GM23248 (cell line): ENCODE measurements around the gene PRR20E. TPM values are rescaled to one million over a fixed set of nuclear protein-coding genes. Genes with fewer than 3 reads are reported as not detected.
"Not testable (repeated sequence)": the region's sequence is repeated elsewhere in the genome, so short reads cannot be mapped to it uniquely, and the experiment has no call there.

Experiments used
- DNase-seq: peaks from one replicate; pipeline ENCODE4 v3.0.0-alpha.2; 2015
- H2AFZ ChIP-seq: fragments of 200-600 bp; sonication (generic); 2 replicates; pipeline ENCODE4 v1.6.1; 2016; ENCODE audit warnings: antibody characterized with exemption
- H3F3A ChIP-seq: fragments of 200-600 bp; sonication (generic); 2 replicates; pipeline ENCODE4 v1.6.1; 2016; ENCODE audit warnings: mild to moderate bottlenecking, antibody characterized with exemption, mixed run types; ENCODE audit not compliant: insufficient read depth
- H3K27ac ChIP-seq: fragments of 200-600 bp; sonication (generic); 2 replicates; pipeline ENCODE4 v1.5.1; 2016; ENCODE audit warnings: mild to moderate bottlenecking
- H3K27me3 ChIP-seq: fragments of 200-600 bp; sonication (generic); replicated peaks from 2 replicates; pipeline ENCODE4 v1.6.1; 2016; ENCODE audit warnings: mild to moderate bottlenecking; ENCODE audit not compliant: insufficient read depth
- H3K36me3 ChIP-seq: fragments of 200-600 bp; sonication (generic); 2 replicates; pipeline ENCODE4 v1.6.1; 2016; ENCODE audit warnings: low read depth, mild to moderate bottlenecking
- H3K4me1 ChIP-seq: fragments of 200-600 bp; sonication (generic); 2 replicates; pipeline ENCODE4 v1.6.1; 2016; ENCODE audit warnings: mild to moderate bottlenecking; ENCODE audit not compliant: insufficient read depth
- H3K4me2 ChIP-seq: fragments of 200-600 bp; sonication (generic); one replicate; pipeline ENCODE4 v1.6.1; 2016; ENCODE audit warnings: mild to moderate bottlenecking; ENCODE audit not compliant: unreplicated experiment
- H3K4me3 ChIP-seq: fragments of 200-600 bp; sonication (generic); 2 replicates; pipeline ENCODE4 v1.5.1; 2016; ENCODE audit warnings: mild to moderate bottlenecking
- H3K79me2 ChIP-seq: fragments of 200-600 bp; sonication (generic); 2 replicates; pipeline ENCODE4 v1.6.1; 2016; ENCODE audit warnings: mild to moderate bottlenecking; ENCODE audit not compliant: insufficient read depth
- H3K9ac ChIP-seq: fragments of 200-600 bp; sonication (generic); 2 replicates; pipeline ENCODE4 v1.6.1; 2016; ENCODE audit warnings: mild to moderate bottlenecking
- H3K9me2 ChIP-seq: fragments of 200-600 bp; sonication (generic); 2 replicates; pipeline ENCODE4 v1.6.1; 2016; ENCODE audit warnings: mixed run types, mild to moderate bottlenecking, moderate library complexity; ENCODE audit not compliant: insufficient read depth
- H3K9me3 ChIP-seq: fragments of 200-600 bp; sonication (generic); one replicate; pipeline ENCODE4 v1.6.1; 2017; ENCODE audit warnings: low read depth
- H4K20me1 ChIP-seq: fragments of 200-600 bp; sonication (generic); 2 replicates; pipeline ENCODE4 v1.6.0; 2016; ENCODE audit not compliant: insufficient read depth
- EZH2 ChIP-seq: fragments of 200-600 bp; sonication (generic); IDR thresholded peaks from 2 replicates; pipeline ENCODE4 v1.6.1; 2018; ENCODE audit warnings: antibody characterized with exemption, mild to moderate bottlenecking; ENCODE audit not compliant: insufficient read depth, poor library complexity, severe bottlenecking
- EZH2phosphoT487 ChIP-seq: fragments of 200-600 bp; sonication (generic); IDR thresholded peaks from 2 replicates; pipeline ENCODE4 v1.6.1; 2018; ENCODE audit warnings: antibody characterized with exemption, moderate library complexity, mild to moderate bottlenecking, low read depth; ENCODE audit not compliant: insufficient read depth
- WGBS, 2 experiments: methylation state at CpG; one replicate each; pipeline ENCODE4 v1.1.6; 2015 to 2017; ENCODE audit warnings: low lambda C conversion rate in 2 of 2, low coverage in 1 of 2; ENCODE audit errors: missing lambda C conversion rate in 2 of 2; 5-methylcytosine and 5-hydroxymethylcytosine counted together
- in situ Hi-C: fragments of 300-500 bp; cut with MboI; formaldehyde crosslinking; loops from 2 replicates; pipeline ENCODE4 v1.15.0; 2020
- polyA plus RNA-seq: library from polyadenylated mRNA; unstranded; fragments of >200 nt; fragmentation: Nextera tagmentation; extraction: Ambion mirVana; gene quantifications from 2 replicates; pipeline ENCODE4 v1.2.1, GENCODE V29; 2016
- total RNA-seq: library from RNA; depleted of rRNA; stranded (reverse); fragments of >200 nt; shearing (Covaris generic); gene quantifications from 2 replicates; pipeline ENCODE4 v1.2.3, GENCODE V29; 2014

The PRR20E gene
- total and polyA plus RNA-seq, 2 experiments from 2014 or later, result not detected

GRCh38 chr13:57138988-57139387 lies 28.0 kb upstream of the PRR20E start:
- Histone ChIP-seq H3K9me3 (no peaks in the 10 kb centered on the region), H3K4me3 (no peak overlapping the region), H3K27ac (no peak overlapping the region), H3K79me2 (no peaks in the 10 kb centered on the region), H4K20me1 (no peaks in the 10 kb centered on the region), H3K36me3 (no peaks in the 10 kb centered on the region), H3F3A (no peaks in the 10 kb centered on the region), H3K4me1 (no peaks in the 10 kb centered on the region), H3K27me3 (no peaks in the 10 kb centered on the region), H3K9me2 (no peaks in the 10 kb centered on the region), H2AFZ (no peak overlapping the region), H3K4me2 (no peak overlapping the region), H3K9ac (no peak overlapping the region)
- in situ Hi-C loops, result no loop called here
- TF ChIP-seq EZH2phosphoT487, result no peak
- no peak for TF ChIP-seq EZH2
- DNase-seq, result no peak
- 48 to 54% methylated on average over 5 of the region's 5 CpGs for WGBS, 2 experiments

- H3K27me3 ChIP-seq, H3F3A ChIP-seq, H3K9me2 ChIP-seq, H3K9me3 ChIP-seq, H2AFZ ChIP-seq, H3K27ac ChIP-seq, H3K79me2 ChIP-seq, H4K20me1 ChIP-seq, H3K9ac ChIP-seq, H3K4me1 ChIP-seq, DNase-seq, in situ Hi-C loops, H3K4me3 ChIP-seq, H3K4me2 ChIP-seq, H3K36me3 ChIP-seq: not testable (repeated sequence)
- WGBS, 2 experiments, result 71 to 73% methylated on average over 5 to 14 of the region's 18 CpGs
These were observed 27.2 kb upstream of the PRR20E start for GRCh38 chr13:57139781-57140180.

- H3K27ac ChIP-seq, H3K9me2 ChIP-seq, H3K9ac ChIP-seq, H3F3A ChIP-seq, H3K36me3 ChIP-seq, H3K4me3 ChIP-seq, H4K20me1 ChIP-seq, H3K4me2 ChIP-seq, H3K9me3 ChIP-seq, H3K79me2 ChIP-seq, H3K4me1 ChIP-seq, H2AFZ ChIP-seq, DNase-seq, in situ Hi-C loops, H3K27me3 ChIP-seq: not testable (repeated sequence)
- 55 to 66% methylated on average over 7 to 13 of the region's 34 CpGs for WGBS, 2 experiments
These were observed 26.6 kb upstream of the PRR20E start, which contains the start of gene PRR20A for GRCh38 chr13:57140235-57140968. Gene PRR20A (plus strand): TSS chr13:57140918. CDS start chr13:57141305, 387 bp downstream.

GRCh38 chr13:57147188-57147587 lies 19.8 kb upstream of the PRR20E start, which contains the start of gene PRR20B:
Gene PRR20B (plus strand): TSS chr13:57147488. CDS start chr13:57147875, 387 bp downstream.
- H3K9me2 ChIP-seq, H3K36me3 ChIP-seq, H3F3A ChIP-seq, H4K20me1 ChIP-seq, H2AFZ ChIP-seq, H3K4me2 ChIP-seq, in situ Hi-C loops, H3K9me3 ChIP-seq, H3K27ac ChIP-seq, H3K4me1 ChIP-seq, DNase-seq, H3K9ac ChIP-seq, H3K4me3 ChIP-seq, H3K79me2 ChIP-seq, H3K27me3 ChIP-seq: not testable (repeated sequence)
- WGBS, 2 experiments, result no CpG with 5 or more reads among the region's 22 CpGs

- 69 to 73% methylated on average over 10 of the region's 14 CpGs for WGBS, 2 experiments
- H3K4me3 ChIP-seq, DNase-seq, in situ Hi-C loops, H3F3A ChIP-seq, H3K79me2 ChIP-seq, H3K4me1 ChIP-seq, H3K27ac ChIP-seq, H3K36me3 ChIP-seq, H3K27me3 ChIP-seq, H3K9me3 ChIP-seq, H3K9ac ChIP-seq, H2AFZ ChIP-seq, H3K4me2 ChIP-seq, H3K9me2 ChIP-seq, H4K20me1 ChIP-seq: not testable (repeated sequence)
These were observed 18.9 kb upstream of the PRR20E start for GRCh38 chr13:57148106-57148505.

- no CpG with 5 or more reads among the region's 22 CpGs for WGBS, 2 experiments
- H3K27ac ChIP-seq, H3K9me3 ChIP-seq, H4K20me1 ChIP-seq, H3K4me1 ChIP-seq, H3K36me3 ChIP-seq, H3K4me3 ChIP-seq, H3K79me2 ChIP-seq, H3K4me2 ChIP-seq, in situ Hi-C loops, H3F3A ChIP-seq, H2AFZ ChIP-seq, DNase-seq, H3K9me2 ChIP-seq, H3K27me3 ChIP-seq, H3K9ac ChIP-seq: not testable (repeated sequence)
These were observed 13.2 kb upstream of the PRR20E start, which contains the start of gene PRR20C for GRCh38 chr13:57153761-57154160. Gene PRR20C (plus strand): TSS chr13:57154061. CDS start chr13:57154448, 387 bp downstream.

- no CpG with 5 or more reads among the region's 22 CpGs for WGBS, 2 experiments
- H3K9ac ChIP-seq, H3K9me3 ChIP-seq, H3K36me3 ChIP-seq, H4K20me1 ChIP-seq, DNase-seq, H3K4me1 ChIP-seq, H3K4me2 ChIP-seq, H3K9me2 ChIP-seq, H3K27me3 ChIP-seq, H2AFZ ChIP-seq, H3K79me2 ChIP-seq, H3K27ac ChIP-seq, in situ Hi-C loops, H3F3A ChIP-seq, H3K4me3 ChIP-seq: not testable (repeated sequence)
These were observed 6.7 kb upstream of the PRR20E start, which contains the start of gene PRR20D for GRCh38 chr13:57160332-57160731. Gene PRR20D (plus strand): TSS chr13:57160632. CDS start chr13:57161019, 387 bp downstream.
